IMR-90 (cell line): ENCODE results near the gene TMEM126B. TPM values are rescaled to one million over a fixed set of nuclear protein-coding genes. Genes with fewer than 3 reads are reported as not detected.

ENCODE experiments used
- ATAC-seq: fragments of 200-7000 bp; cut with Tn5 transposase; 2 replicates; pipeline ENCODE4 v1.9.1; 2020; ENCODE audit warnings: low read depth, mild to moderate bottlenecking, moderate library complexity
- BruUV-seq: library from RNA; stranded (reverse); fragments of 400-500 nt; replicated peaks from 2 replicates; lab custom pipeline; 2021; lab: Mats Ljungman, UMichigan
- CTCF ChIA-PET: fragments of 300-600 bp; formaldehyde crosslinking; extraction: SDS; loops from one replicate; lab custom pipeline; 2021; ENCODE audit warnings: antibody characterized with exemption; lab: Yijun Ruan, JAX
- POLR2A ChIA-PET: fragments of 300-600 bp; sonication (Branson Sonifier 250); formaldehyde crosslinking; loops from one replicate; lab custom pipeline; 2022; ENCODE audit warnings: antibody characterized with exemption; ENCODE audit not compliant: unreplicated experiment; lab: Charles Lee
- DNase-seq: peaks from one replicate; pipeline ENCODE4 v3.0.0; 2013
- H2AFZ ChIP-seq: replicated peaks from 2 replicates; pipeline ENCODE3; 2013; ENCODE audit warnings: low read length, mild to moderate bottlenecking; ENCODE audit not compliant: poor library complexity
- H2AK5ac ChIP-seq: 2 replicates; pipeline ENCODE4 v1.6.1; 2013; ENCODE audit warnings: low read depth, low read length, inconsistent platforms
- H2AK9ac ChIP-seq: replicated peaks from 2 replicates; pipeline ENCODE3; 2013; ENCODE audit warnings: mild to moderate bottlenecking, low read depth, low read length, moderate library complexity; ENCODE audit not compliant: poor library complexity
- H2BK120ac ChIP-seq: 2 replicates; pipeline ENCODE4 v1.6.1; 2013; ENCODE audit warnings: low read depth, low read length, inconsistent platforms
- H2BK15ac ChIP-seq: 3 replicates; pipeline ENCODE4 v1.6.1; 2013; ENCODE audit warnings: low read depth, low read length, inconsistent platforms
- H2BK20ac ChIP-seq: 2 replicates; pipeline ENCODE4 v1.6.1; 2013; ENCODE audit warnings: low read depth, mild to moderate bottlenecking, inconsistent platforms, low read length, moderate library complexity
- H2BK5ac ChIP-seq: 2 replicates; pipeline ENCODE4 v1.6.1; 2013; ENCODE audit warnings: mild to moderate bottlenecking, low read depth, low read length, inconsistent platforms; ENCODE audit not compliant: poor library complexity, severe bottlenecking
- H3K14ac ChIP-seq: replicated peaks from 2 replicates; pipeline ENCODE4 v1.6.1; 2013; ENCODE audit warnings: low read depth, low read length, inconsistent platforms
- H3K18ac ChIP-seq: 2 replicates; pipeline ENCODE4 v1.6.1; 2013; ENCODE audit warnings: low read depth, low read length, control low read depth
- H3K23ac ChIP-seq: 2 replicates; pipeline ENCODE4 v1.6.1; 2013; ENCODE audit warnings: low read depth, low read length, inconsistent platforms
- H3K27ac ChIP-seq: 2 replicates; pipeline ENCODE4 v1.5.1; 2013; ENCODE audit warnings: mild to moderate bottlenecking, control low read depth, low read length; ENCODE audit not compliant: insufficient read depth
- H3K27me3 ChIP-seq: 2 replicates; pipeline ENCODE4 v1.6.1; 2013; ENCODE audit warnings: low read length; ENCODE audit not compliant: control insufficient read depth, insufficient read depth
- H3K36me3 ChIP-seq: 2 replicates; pipeline ENCODE4 v1.6.1; 2013; ENCODE audit warnings: low read length, mixed read lengths; ENCODE audit not compliant: control insufficient read depth, insufficient read depth
- H3K4ac ChIP-seq: 2 replicates; pipeline ENCODE4 v1.6.1; 2013; ENCODE audit warnings: low read depth, low read length, inconsistent platforms
- H3K4me1 ChIP-seq: 2 replicates; pipeline ENCODE4 v1.6.1; 2013; ENCODE audit warnings: low read length, mixed read lengths; ENCODE audit not compliant: control insufficient read depth, insufficient read depth
- H3K4me2 ChIP-seq: 2 replicates; pipeline ENCODE4 v1.6.1; 2013; ENCODE audit warnings: low read depth, mild to moderate bottlenecking, control low read depth, low read length, moderate library complexity
- H3K4me3 ChIP-seq: 2 replicates; pipeline ENCODE4 v1.5.1; 2013; ENCODE audit warnings: low read depth, mild to moderate bottlenecking, control low read depth, low read length, moderate library complexity; ENCODE audit not compliant: insufficient read depth
- H3K56ac ChIP-seq: 2 replicates; pipeline ENCODE4 v1.6.1; 2013; ENCODE audit warnings: low read length, inconsistent platforms; ENCODE audit not compliant: insufficient read depth; ENCODE audit errors: extremely low read depth
- H3K79me1 ChIP-seq, 2 experiments: 2 replicates each; pipeline ENCODE4 v1.6.1; 2013; ENCODE audit warnings: low read length in 2 of 2, inconsistent platforms in 1 of 2, low read depth in 1 of 2
- H3K9ac ChIP-seq: 2 replicates; pipeline ENCODE4 v1.6.1; 2013; ENCODE audit warnings: low read depth, low read length, control low read depth
- H3K9me1 ChIP-seq: 2 replicates; pipeline ENCODE4 v1.6.1; 2013; ENCODE audit warnings: low read length, inconsistent platforms; ENCODE audit not compliant: insufficient read depth
- H3K9me3 ChIP-seq: 2 replicates; pipeline ENCODE4 v1.6.1; 2013; ENCODE audit warnings: low read length; ENCODE audit not compliant: control insufficient read depth, insufficient read depth
- H4K20me1 ChIP-seq: 2 replicates; pipeline ENCODE4 v1.6.1; 2013; ENCODE audit warnings: low read length, inconsistent platforms; ENCODE audit not compliant: insufficient read depth
- H4K5ac ChIP-seq: 2 replicates; pipeline ENCODE4 v1.6.1; 2013; ENCODE audit warnings: mild to moderate bottlenecking, low read depth, low read length, control low read depth
- H4K8ac ChIP-seq, 2 experiments: 2 replicates each; pipeline ENCODE4 v1.6.1; 2013; ENCODE audit warnings: low read depth in 2 of 2, low read length in 2 of 2, control low read depth in 1 of 2, inconsistent platforms in 1 of 2
- H4K91ac ChIP-seq: 2 replicates; pipeline ENCODE4 v1.6.1; 2013; ENCODE audit warnings: low read depth, low read length, inconsistent platforms; ENCODE audit not compliant: insufficient read depth
- FOS ChIP-seq: fragments of 150-350 bp; IDR thresholded peaks from 2 replicates; pipeline ENCODE4 v1.6.1; 2016; ENCODE audit warnings: low read depth, low read length
- MXI1 ChIP-seq: IDR thresholded peaks from 2 replicates; pipeline ENCODE4 v1.6.1; 2012; ENCODE audit warnings: low read depth, mild to moderate bottlenecking, low read length, moderate library complexity, borderline replicate concordance
- RAD21 ChIP-seq: IDR thresholded peaks from 2 replicates; pipeline ENCODE4 v1.6.1; 2012; ENCODE audit warnings: low read length, improper control_type of control experiment
- SMC3 ChIP-seq: fragments of 150-350 bp; IDR thresholded peaks from 2 replicates; pipeline ENCODE4 v1.6.1; 2016; ENCODE audit warnings: low read depth, mild to moderate bottlenecking, antibody characterized with exemption, low read length, moderate library complexity
- WGBS, 2 experiments: methylation state at CpG; one replicate each; pipeline versions ENCODE4 v1.1.5 to v1.1.7; 2013; ENCODE audit warnings: missing lambda C conversion rate in 2 of 2; ENCODE audit not compliant: insufficient read length in 1 of 2; ENCODE audit errors: extremely low coverage in 2 of 2; 5-methylcytosine and 5-hydroxymethylcytosine counted together
- dilution Hi-C: fragments of 300-500 bp; cut with HindIII; formaldehyde crosslinking; loops from one replicate; pipeline ENCODE4 v1.14.3; 2018; ENCODE audit warnings: low sequenced_read_pairs; ENCODE audit not compliant: unreplicated experiment
- in situ Hi-C: fragments of 300-500 bp; cut with MboI; formaldehyde crosslinking; loops from 3 replicates; pipeline ENCODE4 v1.14.3; 2019; ENCODE audit warnings: low sequenced_read_pairs, inconsistent platforms, mixed read lengths
- intact Hi-C: fragments of 100-400 bp; cut with micrococcal nuclease; formaldehyde crosslinking; loops from 2 replicates; pipeline ENCODE4 v1.10.0; 2022
- polyA plus RNA-seq, 3 experiments: library from polyadenylated mRNA; depleted of rRNA; stranded (reverse); fragments of >200 nt; gene quantifications; 2 replicates each; pipeline ENCODE4 v1.2.3, GENCODE V29; 2012; ENCODE audit warnings: low replicate concordance in 1 of 3
- total RNA-seq: library from RNA; depleted of rRNA; stranded (reverse); fragments of >200 nt; gene quantifications from 2 replicates; pipeline ENCODE4 v1.2.3, GENCODE V29; 2012
- TF ChIP-seq, protein P1 (sequence below): conservative IDR thresholded peaks from 2 replicates; pipeline ENCODE4 v1.5.1; 2012; ENCODE audit warnings: mild to moderate bottlenecking, low read depth, low read length, improper control_type of control experiment

Gene TMEM126B
- total and polyA plus RNA-seq, 2 of the 4 experiments (the other 2 are of a cell fraction), result 44.6 to 56.8 TPM

DNA sequence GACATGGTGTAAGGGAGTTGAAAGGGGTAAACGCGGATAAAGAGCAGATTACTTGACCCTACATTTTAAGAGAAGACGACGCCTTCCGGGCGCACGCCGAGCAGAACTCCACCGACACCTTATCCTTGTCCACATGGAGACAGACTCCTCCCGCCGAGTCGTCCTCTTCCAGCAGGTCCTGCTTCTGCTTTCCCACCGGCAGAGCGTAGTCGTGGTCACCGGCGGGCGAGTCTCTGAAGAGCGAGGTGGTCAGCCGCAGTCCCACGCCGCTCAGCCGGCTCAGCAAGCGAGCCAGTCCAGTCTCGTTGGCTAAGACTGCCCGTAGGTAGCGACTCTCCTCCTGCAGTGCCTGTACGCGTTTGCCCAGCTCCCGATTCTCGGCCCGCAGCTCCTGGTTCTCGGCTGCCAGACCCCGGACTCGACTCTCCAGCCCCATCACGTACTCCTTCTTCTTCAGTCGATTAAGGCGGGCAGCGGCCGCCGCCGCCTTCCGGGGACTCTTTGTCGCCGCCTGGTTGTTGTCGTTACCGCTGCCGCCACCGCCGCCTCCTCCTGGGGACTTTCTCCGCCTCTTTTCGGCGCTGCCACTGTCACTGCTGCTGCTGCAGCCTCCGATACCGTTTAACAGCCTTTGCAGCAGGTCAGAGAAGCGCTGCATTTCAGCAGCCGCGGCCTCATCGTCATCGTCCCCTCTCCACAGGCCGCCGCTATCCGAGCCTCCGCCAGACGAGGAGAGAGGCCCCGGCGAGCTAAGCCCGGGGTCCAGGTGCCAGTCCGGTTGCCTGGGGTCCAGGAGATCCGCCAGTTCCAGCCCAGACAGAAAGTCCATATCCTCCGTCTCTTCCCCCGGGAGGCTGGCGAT is 35.6 kb downstream of the TMEM126B start:
- CTCF ChIA-PET, result interaction anchor here (0.7 to 1.0 kb wide), 2 partner anchors 21 to 26 kb away, joined by 3 read pairs; no protein-coding TSS in a partner anchor
- Histone ChIP-seq H2AFZ (peak overlapping the region; percentile 85), H3K56ac (peak overlapping the region; percentile 90), H2BK20ac (no peak overlapping the region), H4K20me1 (peaks cover 38% of the 10 kb centered on the region), H3K4me1 (no peaks in the 10 kb centered on the region; the same call in 1 of the 2 replicates), H3K9ac (peak overlapping the region; percentile 95), H3K27ac (peak overlapping the region; percentile 85), H3K79me1 (peaks cover 0 to 15% of the 10 kb centered on the region in 2 experiments; a peak in 2 of 4 replicates), H3K18ac (peak overlapping the region; percentile 37), H3K36me3 (peaks cover 4% of the 10 kb centered on the region; the same call in 1 of the 2 replicates), H2BK120ac (peak overlapping the region; percentile 68), H4K8ac (peak overlapping the region; percentile 58 to 71; a peak in 2 of 4 replicates), H3K23ac (peak overlapping the region; percentile 99), H4K91ac (peak overlapping the region; percentile 79), H2BK5ac (peak overlapping the region; percentile 84), H3K4ac (peak overlapping the region; percentile 95), H3K4me3 (peak overlapping the region; percentile 96), H3K4me2 (peak overlapping the region; percentile 97), H3K9me3 (no peaks in the 10 kb centered on the region), H4K5ac (peak overlapping the region; percentile 43), H2AK5ac (peak overlapping the region; percentile 95), H3K14ac (peak overlapping the region; percentile 94), H3K9me1 (no peaks in the 10 kb centered on the region), H2AK9ac (peak overlapping the region; percentile 99), H3K27me3 (no peaks in the 10 kb centered on the region), H2BK15ac (no peak overlapping the region)
- POLR2A ChIA-PET, result interaction anchor here (1.3 kb wide), 1 partner anchor 36 kb away, joined by 16 read pairs; the partner anchor contains the start of gene TMEM126B
- in situ Hi-C loops, result no loop called here
- BruUV-seq, result no TSS peak
- TF ChIP-seq, protein P1, sequence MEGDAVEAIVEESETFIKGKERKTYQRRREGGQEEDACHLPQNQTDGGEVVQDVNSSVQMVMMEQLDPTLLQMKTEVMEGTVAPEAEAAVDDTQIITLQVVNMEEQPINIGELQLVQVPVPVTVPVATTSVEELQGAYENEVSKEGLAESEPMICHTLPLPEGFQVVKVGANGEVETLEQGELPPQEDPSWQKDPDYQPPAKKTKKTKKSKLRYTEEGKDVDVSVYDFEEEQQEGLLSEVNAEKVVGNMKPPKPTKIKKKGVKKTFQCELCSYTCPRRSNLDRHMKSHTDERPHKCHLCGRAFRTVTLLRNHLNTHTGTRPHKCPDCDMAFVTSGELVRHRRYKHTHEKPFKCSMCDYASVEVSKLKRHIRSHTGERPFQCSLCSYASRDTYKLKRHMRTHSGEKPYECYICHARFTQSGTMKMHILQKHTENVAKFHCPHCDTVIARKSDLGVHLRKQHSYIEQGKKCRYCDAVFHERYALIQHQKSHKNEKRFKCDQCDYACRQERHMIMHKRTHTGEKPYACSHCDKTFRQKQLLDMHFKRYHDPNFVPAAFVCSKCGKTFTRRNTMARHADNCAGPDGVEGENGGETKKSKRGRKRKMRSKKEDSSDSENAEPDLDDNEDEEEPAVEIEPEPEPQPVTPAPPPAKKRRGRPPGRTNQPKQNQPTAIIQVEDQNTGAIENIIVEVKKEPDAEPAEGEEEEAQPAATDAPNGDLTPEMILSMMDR, result peak; percentile 37
- peak; percentile 34; the same call in 1 of the 2 replicates for TF ChIP-seq MXI1
- no peak for TF ChIP-seq FOS
- 0 out of 2 replicates have a peak, but pooled peaks have one; percentile 15 for TF ChIP-seq RAD21
- TF ChIP-seq SMC3, result 0 out of 2 replicates have a peak, but pooled peaks have one; percentile 2
- intact Hi-C loops, result loop anchor here (1.0 to 2.0 kb wide), 4 partner anchors 35 to 190 kb away; partner anchors contain the start of gene TMEM126B
- 0% methylated on average over 43 of the region's 73 CpGs; no CpG with 5 or more reads in 1 of the 2 experiments for WGBS, 2 experiments
- dilution Hi-C loops, result no loop called here
- ATAC-seq (peak; percentile 38), DNase-seq (peak; percentile 45)
